Naive B cell (primary cell): ENCODE measurements around the gene RNF167. TPM values are rescaled to one million over a fixed set of nuclear protein-coding genes. Genes with fewer than 3 reads are reported as not detected.

Source experiments
- ATAC-seq, 2 donors: fragments of 150-1000 bp; cut with Tn5 transposase; 2 replicates each; pipeline ENCODE4 v1.10.0; 2021; ENCODE audit warnings: low read depth in 2 of 2, mild to moderate bottlenecking in 2 of 2, moderate library complexity in 2 of 2
- DNase-seq: peaks from one replicate; pipeline ENCODE4 v3.0.0; 2022
- H3K27ac Mint-ChIP-seq, 6 donors: one replicate each; pipeline ENCODE4 v1.8.0; 2020 to 2022; ENCODE audit warnings: mild to moderate bottlenecking in 6 of 6, mixed read lengths in 6 of 6, moderate library complexity in 5 of 6, inconsistent platforms in 2 of 6
- H3K27me3 Mint-ChIP-seq, 3 donors: one replicate each; pipeline ENCODE4 v1.8.0; 2021 to 2022; ENCODE audit warnings: mixed read lengths in 3 of 3, mild to moderate bottlenecking in 1 of 3
- H3K36me3 Mint-ChIP-seq, 2 donors: one replicate each; pipeline ENCODE4 v1.8.0; 2020 to 2022; ENCODE audit warnings: mixed read lengths in 2 of 2, inconsistent platforms in 1 of 2, mild to moderate bottlenecking in 1 of 2
- H3K4me1 Mint-ChIP-seq, 3 donors: one replicate each; pipeline ENCODE4 v1.8.0; 2020 to 2022; ENCODE audit warnings: mixed read lengths in 3 of 3, inconsistent platforms in 1 of 3, mild to moderate bottlenecking in 1 of 3, moderate library complexity in 1 of 3
- H3K4me3 Mint-ChIP-seq, 8 donors: one replicate each; pipeline ENCODE4 v1.8.0; 2020 to 2022; ENCODE audit warnings: mild to moderate bottlenecking in 8 of 8, mixed read lengths in 8 of 8, moderate library complexity in 8 of 8, inconsistent platforms in 2 of 8
- H3K9me3 Mint-ChIP-seq, 7 donors: one replicate each; pipeline ENCODE4 v1.8.0; 2020 to 2022; ENCODE audit warnings: mixed read lengths in 7 of 7, mild to moderate bottlenecking in 5 of 7, inconsistent platforms in 2 of 7, moderate library complexity in 1 of 7
- polyA plus RNA-seq, 6 donors: library from polyadenylated mRNA; unstranded; fragments of 300-500 nt; fragmentation: Illumina TruSeq; gene quantifications; one replicate each; pipeline ENCODE4 v1.2.3, GENCODE V29; 2021; ENCODE audit warnings: low read depth in 6 of 6

The RNF167 gene
- polyA plus RNA-seq, 6 donors from 2014 or later, result 19.9 to 25.8 (median 22.7) TPM

DNA sequence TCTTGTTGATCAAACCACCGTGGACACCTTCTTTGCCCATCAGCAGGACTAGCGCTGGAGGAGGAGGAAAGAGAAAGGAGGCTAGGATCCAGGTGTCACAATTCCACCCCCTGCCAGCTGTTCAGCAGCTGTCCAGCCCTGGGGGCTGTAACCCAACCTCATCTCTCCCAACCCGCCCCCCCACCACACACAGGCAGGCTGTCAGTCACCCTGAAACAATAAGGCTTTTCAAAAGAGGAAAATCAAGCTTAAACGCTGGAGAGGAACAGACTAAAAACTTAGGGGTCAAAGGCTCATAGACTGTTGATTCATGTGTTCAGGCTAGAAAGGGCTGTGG lies 5.8 kb downstream of the RNF167 start:
- Mint-ChIP-seq H3K4me1 (peaks cover 65 to 73% (median 71%) of the 10 kb centered on the region in 3 donors), H3K27me3 (no peaks in the 10 kb centered on the region), H3K27ac (peak overlapping the region in 3 of 6 donors; percentile 91 to 98 (median 95)), H3K36me3 (peaks cover 14 to 46% of the 10 kb centered on the region in 2 donors), H3K9me3 (no peaks in the 10 kb centered on the region), H3K4me3 (peak overlapping the region; percentile 91 to 100 (median 99))
- ATAC-seq (no peak), DNase-seq (no peak)

DNA sequence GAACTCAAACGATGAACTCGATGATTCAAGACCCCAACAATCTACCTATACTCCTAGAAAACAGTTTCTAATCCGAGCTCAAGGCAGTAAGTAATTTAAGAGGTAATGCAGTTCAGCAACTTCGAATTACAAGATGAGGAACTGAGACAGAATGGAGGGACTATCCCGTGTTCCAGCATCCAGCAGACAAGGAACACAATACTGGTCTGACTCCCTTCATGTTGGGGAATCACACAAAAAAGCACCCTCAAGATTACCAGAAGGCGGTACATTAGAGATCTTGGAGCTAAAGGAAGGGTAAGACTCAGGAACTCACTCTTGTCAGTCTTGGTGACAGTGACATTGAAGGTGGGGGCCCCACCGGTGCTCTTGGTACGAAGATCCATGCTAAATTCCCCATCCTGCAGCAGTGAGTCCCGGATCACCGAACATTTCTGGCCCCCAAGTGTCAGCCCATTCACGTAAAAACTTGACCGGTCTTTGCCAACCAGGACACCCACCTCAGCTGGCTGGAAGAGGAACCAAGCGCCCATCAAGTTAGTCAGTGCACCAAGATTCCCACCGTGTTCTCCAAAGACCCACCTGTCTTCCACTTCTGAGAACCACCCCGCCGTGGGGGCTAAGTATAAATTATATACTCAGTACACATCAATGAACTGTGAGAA lies 6.4 kb downstream of the RNF167 start:
- Mint-ChIP-seq H3K4me3 (peak overlapping the region; percentile 91 to 100 (median 99)), H3K36me3 (peaks cover 14 to 46% of the 10 kb centered on the region in 2 donors), H3K9me3 (no peaks in the 10 kb centered on the region), H3K27ac (peak overlapping the region; percentile 76 to 98 (median 90)), H3K4me1 (peaks cover 64 to 70% (median 69%) of the 10 kb centered on the region in 3 donors), H3K27me3 (no peaks in the 10 kb centered on the region)
- ATAC-seq (no peak), DNase-seq (no peak)

DNA sequence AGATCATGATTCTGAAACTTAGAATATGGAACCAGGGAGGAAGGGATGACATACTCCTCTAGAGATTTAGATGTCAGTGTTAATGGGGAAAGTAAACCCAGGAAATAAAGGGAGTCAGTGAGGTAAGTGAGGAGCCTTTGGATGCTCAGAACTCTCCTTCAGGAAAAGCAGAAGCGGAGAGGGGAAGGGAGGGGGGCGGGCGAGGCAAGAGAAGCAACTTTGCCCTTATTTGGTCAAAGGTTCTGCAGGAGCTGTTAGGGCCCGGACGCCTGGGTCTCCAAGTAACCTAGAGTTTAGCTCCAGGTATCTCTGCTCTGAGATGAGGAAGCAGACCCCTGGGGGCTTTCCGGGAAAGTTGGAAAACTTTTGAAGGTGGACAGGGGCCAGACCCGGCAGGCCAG lies 6.9 kb downstream of the RNF167 start:
- Mint-ChIP-seq H3K9me3 (no peaks in the 10 kb centered on the region), H3K27me3 (no peaks in the 10 kb centered on the region), H3K36me3 (peaks cover 14 to 40% of the 10 kb centered on the region in 2 donors), H3K4me1 (peaks cover 58 to 65% (median 63%) of the 10 kb centered on the region in 3 donors), H3K4me3 (peak overlapping the region; percentile 91 to 100 (median 99)), H3K27ac (peak overlapping the region; percentile 76 to 98 (median 89))
- no peak for ATAC-seq
- DNase-seq, result no peak

DNA sequence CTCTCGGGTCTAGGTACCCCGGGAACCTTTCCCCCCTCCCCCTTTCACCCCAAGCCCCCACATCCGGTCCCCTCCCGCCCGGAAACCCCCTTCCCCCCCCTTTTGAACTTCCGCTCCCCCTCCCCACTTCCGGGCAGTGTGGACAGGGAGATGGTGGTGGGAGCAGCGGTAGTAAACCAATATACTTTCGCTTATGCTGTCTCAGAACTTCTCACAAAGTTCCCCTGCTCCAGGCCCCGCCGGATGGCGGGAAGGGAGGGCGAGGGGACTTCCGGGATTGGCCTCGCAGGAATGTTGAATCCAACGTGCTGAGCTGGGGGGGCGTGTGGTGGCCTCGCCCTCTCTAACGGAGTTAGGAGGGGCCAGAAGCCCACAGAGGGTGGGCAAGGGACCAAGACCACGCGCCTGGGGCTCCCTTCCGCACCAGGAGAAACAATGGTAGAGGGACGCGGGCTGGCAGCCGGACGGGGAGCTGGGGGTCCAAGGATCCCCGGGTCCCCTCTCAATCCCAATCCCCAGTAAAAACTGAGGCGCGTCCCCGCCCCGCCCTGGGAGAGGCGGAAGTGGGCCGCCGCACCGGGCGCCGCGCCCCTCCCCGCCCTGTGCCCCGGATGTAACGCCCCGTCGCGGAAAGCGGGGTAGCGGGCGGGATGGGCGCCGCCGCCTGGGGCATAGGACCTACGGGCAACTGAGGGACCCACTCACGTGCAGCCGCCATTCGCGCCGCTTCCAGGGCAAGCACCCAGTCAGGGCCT lies 7.5 kb downstream of the RNF167 start:
- Mint-ChIP-seq H3K27ac (peak overlapping the region; percentile 93 to 98 (median 96)), H3K27me3 (no peaks in the 10 kb centered on the region), H3K4me1 (peaks cover 53 to 59% (median 57%) of the 10 kb centered on the region in 3 donors), H3K9me3 (no peaks in the 10 kb centered on the region), H3K4me3 (peak overlapping the region; percentile 97 to 100 (median 99)), H3K36me3 (peaks cover 14 to 34% of the 10 kb centered on the region in 2 donors)
- DNase-seq (peak; percentile 61), ATAC-seq (peak; percentile 14 to 19)

DNA sequence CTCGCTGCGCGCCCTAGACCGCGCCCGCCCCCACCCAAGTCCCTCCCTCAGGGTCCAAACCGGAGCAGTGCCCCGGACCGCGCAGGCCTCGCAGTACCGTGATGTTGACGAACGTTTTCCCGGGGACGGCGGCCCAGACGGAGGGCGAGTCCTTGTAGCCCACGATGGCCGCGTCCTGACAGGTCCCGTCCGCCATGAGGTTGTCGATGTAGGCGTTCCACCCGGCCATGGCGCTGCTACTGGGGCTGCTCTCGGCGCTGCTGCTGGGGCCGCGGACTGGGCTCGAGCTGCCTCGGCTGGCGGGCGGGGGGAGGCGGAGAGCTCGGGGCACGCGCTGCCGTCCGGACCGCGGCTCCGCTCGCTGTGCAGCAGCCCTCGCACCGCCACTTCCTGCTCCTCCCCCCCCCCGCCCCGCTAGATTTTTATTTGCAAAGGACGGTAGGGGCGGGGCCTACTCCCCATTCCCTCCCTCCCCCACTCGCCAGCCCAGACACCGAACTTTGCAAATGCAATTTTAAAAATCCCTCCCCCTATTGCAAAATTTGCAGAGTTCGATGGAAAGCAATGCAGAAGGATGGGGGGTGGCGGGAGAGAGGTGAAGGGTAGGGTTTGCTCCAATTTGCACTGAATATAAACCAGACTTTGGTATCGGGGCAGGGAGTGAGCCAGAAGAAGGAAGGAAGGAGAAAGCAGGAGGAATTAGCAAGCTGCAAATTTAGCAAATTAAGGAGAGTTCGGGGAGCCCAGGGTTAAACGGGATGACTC lies 8.3 kb downstream of the RNF167 start, which contains the start of gene PFN1:
Gene PFN1 (minus strand): TSS at position 365 of the 765 bp plus-strand sequence. CDS start 136 bp downstream, at position 229.
- DNase-seq (peak; percentile 88), ATAC-seq (peak; percentile 45 to 52)
- Mint-ChIP-seq H3K36me3 (peaks cover 14 to 28% of the 10 kb centered on the region in 2 donors), H3K4me3 (peak within 1 kb of the TSS; percentile 97 to 100 (median 99)), H3K4me1 (peaks cover 47 to 51% (median 50%) of the 10 kb centered on the region in 3 donors), H3K9me3 (no peaks in the 10 kb centered on the region), H3K27me3 (no peaks in the 10 kb centered on the region), H3K27ac (peak within 1 kb of the TSS; percentile 98 to 100 (median 98))

DNA sequence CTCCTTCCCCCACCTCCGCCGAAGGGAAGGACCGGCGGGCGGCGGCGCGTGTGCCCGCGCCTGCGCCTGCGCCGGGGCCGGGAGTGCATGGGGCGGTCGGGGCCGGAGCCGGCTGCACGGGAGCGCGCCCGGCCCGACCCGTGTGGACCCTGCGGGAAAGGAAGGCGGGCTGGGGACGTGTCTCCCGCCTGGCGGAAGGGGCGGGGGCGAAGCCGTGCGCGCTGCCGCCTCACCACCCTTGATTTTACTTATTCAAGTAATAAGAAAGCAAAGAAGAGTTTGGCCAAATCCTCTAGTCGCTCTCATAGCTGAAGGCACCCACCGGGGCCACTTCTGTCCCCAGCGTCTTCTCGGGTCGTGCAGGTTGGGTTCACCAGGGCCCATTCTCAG lies 8.9 kb downstream of the RNF167 start:
- peak; percentile 78 for DNase-seq
- Mint-ChIP-seq H3K27me3 (no peaks in the 10 kb centered on the region), H3K36me3 (peaks cover 14 to 27% of the 10 kb centered on the region in 2 donors), H3K4me3 (peak overlapping the region; percentile 97 to 100 (median 99)), H3K27ac (peak overlapping the region; percentile 98 to 100 (median 98)), H3K4me1 (peaks cover 44 to 48% (median 44%) of the 10 kb centered on the region in 3 donors), H3K9me3 (no peaks in the 10 kb centered on the region)
- peak; percentile 56 to 57 for ATAC-seq

DNA sequence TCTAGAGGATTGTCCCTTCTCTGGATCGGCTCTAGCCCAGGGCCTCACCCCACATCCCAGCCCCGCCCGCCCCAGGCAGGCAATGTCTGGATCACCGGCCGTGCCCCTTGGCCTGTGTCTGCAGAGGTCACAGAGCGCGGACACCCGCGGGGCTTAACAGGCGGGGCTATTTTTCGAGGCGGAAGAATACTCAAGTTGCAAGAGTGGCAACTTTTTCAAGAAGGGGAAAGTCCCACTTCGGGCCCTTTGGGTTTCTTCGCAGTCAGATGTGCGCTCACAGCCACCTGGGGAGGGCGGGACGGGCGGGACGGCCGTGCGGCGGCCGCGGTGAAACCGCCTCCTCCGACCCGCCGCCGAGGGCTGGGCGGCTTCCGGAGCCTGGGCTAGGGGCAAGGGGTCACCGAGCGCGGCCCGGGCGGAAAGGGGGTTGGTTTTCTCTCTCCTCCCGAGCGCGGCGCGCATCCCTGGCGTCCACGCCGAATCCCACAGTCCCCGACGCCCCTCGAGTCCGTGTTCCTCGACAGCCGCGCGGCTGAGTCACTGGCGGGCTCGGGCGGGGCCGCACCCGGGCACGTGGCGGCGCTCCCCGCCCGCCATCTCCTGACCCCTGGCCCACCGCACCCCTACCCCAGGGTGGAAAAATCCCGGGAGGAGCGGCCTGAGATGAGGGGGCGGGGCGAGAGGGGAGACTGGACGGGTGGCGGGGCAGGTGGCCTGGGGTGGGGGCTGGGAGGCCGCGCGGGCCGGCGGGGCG lies 9.4 kb downstream of the RNF167 start:
- Mint-ChIP-seq H3K27me3 (no peaks in the 10 kb centered on the region), H3K9me3 (no peaks in the 10 kb centered on the region), H3K4me1 (peaks cover 38 to 43% (median 39%) of the 10 kb centered on the region in 3 donors), H3K4me3 (peak overlapping the region; percentile 85 to 100 (median 99)), H3K27ac (peak overlapping the region; percentile 83 to 98 (median 92)), H3K36me3 (peaks cover 14 to 21% of the 10 kb centered on the region in 2 donors)
- ATAC-seq, result peak; percentile 64 to 65
- DNase-seq, result peak; percentile 85

DNA sequence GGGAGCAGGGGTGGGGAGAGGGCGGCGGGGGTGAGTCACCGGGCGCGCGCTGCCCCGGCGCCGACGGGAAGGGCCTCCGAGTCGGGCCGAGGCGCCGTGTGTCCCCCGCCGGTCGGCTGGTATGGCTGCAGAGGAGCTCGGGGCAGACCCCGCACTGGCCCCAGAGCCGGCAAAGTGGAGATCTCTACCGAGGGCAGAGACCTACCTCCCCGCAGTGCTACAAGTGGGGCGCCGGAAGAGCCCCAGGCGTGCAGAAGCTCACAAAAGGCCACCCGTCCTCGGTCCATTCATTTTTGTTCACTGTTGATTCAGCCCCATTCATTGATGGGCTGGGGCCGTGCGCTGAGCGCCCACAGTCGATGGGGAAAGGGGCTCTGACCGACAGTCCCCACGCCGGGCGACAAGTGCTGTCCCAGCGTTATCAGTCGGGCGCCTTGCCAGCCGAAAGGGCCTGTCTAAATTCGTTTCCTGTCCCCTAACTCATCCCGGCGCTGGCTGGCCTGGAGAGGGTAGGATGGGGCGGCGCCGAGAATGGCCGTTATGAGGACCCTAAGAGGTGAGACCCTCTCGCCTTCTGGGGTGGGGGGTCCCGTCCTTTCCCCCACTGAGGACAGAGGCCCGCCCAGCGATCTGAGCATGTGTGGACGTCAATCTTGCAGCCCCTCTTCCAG lies 10.1 kb downstream of the RNF167 start:
- Mint-ChIP-seq H3K4me1 (peaks cover 31 to 35% (median 32%) of the 10 kb centered on the region in 3 donors), H3K4me3 (peak overlapping the region; percentile 66 to 99 (median 86)), H3K27me3 (no peaks in the 10 kb centered on the region), H3K9me3 (no peaks in the 10 kb centered on the region), H3K27ac (peak overlapping the region; percentile 24 to 98 (median 83)), H3K36me3 (peaks cover 12 to 18% of the 10 kb centered on the region in 2 donors)
- ATAC-seq (peak in 1 of 2 donors; percentile 4), DNase-seq (no peak)

DNA sequence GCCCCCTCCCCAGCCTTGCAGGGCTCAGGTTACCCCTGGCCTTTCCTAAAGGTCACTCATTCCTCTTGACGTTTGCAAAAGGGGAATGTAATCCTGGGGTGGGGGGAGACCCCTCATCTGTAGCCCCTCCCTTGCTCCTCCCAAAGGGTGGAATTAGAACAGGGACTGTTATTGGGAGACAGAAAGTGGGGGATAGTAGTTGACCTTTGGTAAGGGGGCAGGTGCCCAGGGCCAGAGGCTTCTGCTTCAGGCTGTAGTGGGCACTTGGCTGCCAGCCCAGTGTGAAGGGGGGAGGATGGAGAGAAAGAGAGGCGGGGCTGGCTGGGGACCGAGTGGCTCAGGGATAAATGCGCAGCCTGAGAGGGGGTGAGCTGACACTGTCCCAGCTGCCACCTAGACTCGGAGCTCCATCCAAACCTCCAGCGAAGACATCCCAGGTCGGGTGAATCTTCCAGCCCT lies 10.7 kb downstream of the RNF167 start, which contains the start of gene ENO3:
Gene ENO3 (plus strand): TSS at position 374 of the 459 bp plus-strand sequence. CDS start 711 bp downstream, outside the sequence.
- H3K4me1 Mint-ChIP-seq, result peaks cover 26 to 30% (median 27%) of the 10 kb centered on the region in 3 donors
- ATAC-seq, result no peak
- H3K27ac Mint-ChIP-seq, result peak within 1 kb of the TSS; percentile 59 to 98 (median 86)
- H3K4me3 Mint-ChIP-seq, result peak within 1 kb of the TSS; percentile 66 to 99 (median 86)
- H3K36me3 Mint-ChIP-seq, result peaks cover 8 to 12% of the 10 kb centered on the region in 2 donors
- H3K9me3 Mint-ChIP-seq, result no peaks in the 10 kb centered on the region
- H3K27me3 Mint-ChIP-seq, result no peaks in the 10 kb centered on the region
- DNase-seq, result no peak

DNA sequence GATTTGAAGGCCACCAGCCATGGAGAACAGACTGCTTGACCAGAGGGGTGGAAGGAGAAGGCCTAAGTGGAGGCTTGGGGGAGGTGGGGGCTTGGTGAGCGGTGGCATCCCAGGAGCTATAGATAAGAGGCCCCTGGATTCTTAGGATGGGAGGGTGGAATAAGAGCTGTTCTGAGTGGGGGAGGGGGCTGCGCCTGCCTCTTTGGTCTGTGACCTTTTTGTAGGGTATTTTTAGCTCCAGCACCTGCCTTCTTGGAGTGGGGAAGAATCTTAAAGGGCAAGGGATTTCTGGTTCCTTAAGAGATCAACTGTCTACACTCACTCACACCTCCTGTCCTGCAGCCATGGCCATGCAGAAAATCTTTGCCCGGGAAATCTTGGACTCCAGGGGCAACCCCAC lies 11.4 kb downstream of the RNF167 start:
- H3K27ac Mint-ChIP-seq, result peak overlapping the region in 4 of 6 donors; percentile 31 to 73 (median 57)
- H3K36me3 Mint-ChIP-seq, result peaks cover 4 to 8% of the 10 kb centered on the region in 2 donors
- H3K9me3 Mint-ChIP-seq, result no peaks in the 10 kb centered on the region
- H3K4me1 Mint-ChIP-seq, result peaks cover 24 to 27% (median 24%) of the 10 kb centered on the region in 3 donors
- DNase-seq, result no peak
- ATAC-seq, result no peak
- H3K27me3 Mint-ChIP-seq, result no peaks in the 10 kb centered on the region
- peak overlapping the region in 6 of 8 donors; percentile 2 to 99 (median 80) for H3K4me3 Mint-ChIP-seq

DNA sequence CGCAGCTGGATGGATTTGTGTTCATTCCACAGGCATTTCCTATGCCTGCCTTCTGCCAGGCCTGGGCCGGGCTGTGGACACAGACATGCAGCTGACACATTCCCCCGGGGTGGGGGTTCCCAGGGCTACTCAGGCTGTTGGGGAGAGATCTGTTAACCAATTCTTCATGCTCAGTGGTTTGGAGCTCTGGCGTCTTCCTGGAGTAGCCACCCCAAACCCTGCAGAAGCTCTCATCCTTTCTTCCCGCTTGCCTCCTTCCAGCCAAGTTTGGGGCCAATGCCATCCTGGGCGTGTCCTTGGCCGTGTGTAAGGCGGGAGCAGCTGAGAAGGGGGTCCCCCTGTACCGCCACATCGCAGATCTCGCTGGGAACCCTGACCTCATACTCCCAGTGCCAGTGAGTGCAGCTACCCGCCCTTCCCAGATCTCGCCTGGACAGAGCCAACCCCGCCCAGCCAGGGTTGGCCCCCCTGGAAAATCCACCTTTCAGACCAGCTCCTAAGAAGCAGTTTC lies 13.4 kb downstream of the RNF167 start:
- no peak overlapping the region for H3K27ac Mint-ChIP-seq
- DNase-seq, result no peak
- no peaks in the 10 kb centered on the region for H3K9me3 Mint-ChIP-seq
- peaks cover 15 to 27% (median 23%) of the 10 kb centered on the region in 3 donors for H3K4me1 Mint-ChIP-seq
- H3K27me3 Mint-ChIP-seq, result no peaks in the 10 kb centered on the region
- no peak for ATAC-seq
- H3K36me3 Mint-ChIP-seq, result no peaks in the 10 kb centered on the region
- H3K4me3 Mint-ChIP-seq, result peak overlapping the region in 1 of 8 donors; percentile 83

DNA sequence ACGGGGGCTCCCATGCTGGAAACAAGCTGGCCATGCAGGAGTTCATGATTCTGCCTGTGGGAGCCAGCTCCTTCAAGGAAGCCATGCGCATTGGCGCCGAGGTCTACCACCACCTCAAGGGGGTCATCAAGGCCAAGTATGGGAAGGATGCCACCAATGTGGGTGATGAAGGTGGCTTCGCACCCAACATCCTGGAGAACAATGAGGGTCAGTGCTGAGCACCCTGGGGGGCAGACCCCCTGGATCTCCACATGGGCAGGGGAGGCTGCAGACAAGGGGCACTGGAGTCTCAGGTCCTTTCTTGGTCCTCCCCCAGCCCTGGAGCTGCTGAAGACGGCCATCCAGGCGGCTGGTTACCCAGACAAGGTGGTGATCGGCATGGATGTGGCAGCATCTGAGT lies 15.0 kb downstream of the RNF167 start:
- no peak for ATAC-seq
- Mint-ChIP-seq H3K36me3 (peaks cover 0 to 10% of the 10 kb centered on the region in 2 donors), H3K4me1 (peaks cover 22 to 25% (median 25%) of the 10 kb centered on the region in 3 donors), H3K27me3 (no peaks in the 10 kb centered on the region), H3K27ac (no peak overlapping the region), H3K9me3 (no peaks in the 10 kb centered on the region), H3K4me3 (no peak overlapping the region)
- no peak for DNase-seq
